Activated naive CD8-positive, alpha-beta T cell treated with anti-CD3 and anti-CD28 coated beads, Interleukin-2, amount 50 U/mL, for 24 hours (primary cell): Measurements from ENCODE around the gene PERM1.
A peak's percentile ranks its signal among the peaks of the same experiment; 100 is the strongest.

Experiments
- ATAC-seq: fragments of 150-1000 bp; cut with Tn5 transposase; one replicate; pipeline ENCODE4 v1.10.0; 2021
- DNase-seq: peaks from one replicate; pipeline ENCODE4 v3.0.0; 2021
- H3K27ac Mint-ChIP-seq: one replicate; pipeline ENCODE4 v1.8.0; 2021; ENCODE audit warnings: mild to moderate bottlenecking, mixed read lengths
- H3K27me3 Mint-ChIP-seq: one replicate; pipeline ENCODE4 v1.8.0; 2021; ENCODE audit warnings: mixed read lengths
- H3K36me3 Mint-ChIP-seq: one replicate; pipeline ENCODE4 v1.8.0; 2021; ENCODE audit warnings: low read depth, mixed read lengths
- H3K4me1 Mint-ChIP-seq: one replicate; pipeline ENCODE4 v1.8.0; 2021; ENCODE audit warnings: mixed read lengths
- H3K4me3 Mint-ChIP-seq: one replicate; pipeline ENCODE4 v1.8.0; 2021; ENCODE audit warnings: mild to moderate bottlenecking, moderate library complexity, mixed read lengths
- H3K9me3 Mint-ChIP-seq: one replicate; pipeline ENCODE4 v1.8.0; 2021; ENCODE audit warnings: mixed read lengths

PERM1 gene

GRCh38 chr1:971751-972506 is 10.0 kb downstream of the PERM1 start:
- peaks cover 2% of the 10 kb centered on the region for H3K36me3 Mint-ChIP-seq
- H3K27me3 Mint-ChIP-seq: peaks cover 26% of the 10 kb centered on the region
- DNase-seq (no peak), ATAC-seq (no peak)
- H3K27ac Mint-ChIP-seq: no peak overlapping the region
- H3K4me1 Mint-ChIP-seq: peaks cover 5% of the 10 kb centered on the region
- H3K9me3 Mint-ChIP-seq: no peaks in the 10 kb centered on the region
- H3K4me3 Mint-ChIP-seq: no peak overlapping the region

- H3K27ac Mint-ChIP-seq: no peak overlapping the region
These were observed 10.7 kb downstream of the PERM1 start for GRCh38 chr1:970973-971730.

DNA sequence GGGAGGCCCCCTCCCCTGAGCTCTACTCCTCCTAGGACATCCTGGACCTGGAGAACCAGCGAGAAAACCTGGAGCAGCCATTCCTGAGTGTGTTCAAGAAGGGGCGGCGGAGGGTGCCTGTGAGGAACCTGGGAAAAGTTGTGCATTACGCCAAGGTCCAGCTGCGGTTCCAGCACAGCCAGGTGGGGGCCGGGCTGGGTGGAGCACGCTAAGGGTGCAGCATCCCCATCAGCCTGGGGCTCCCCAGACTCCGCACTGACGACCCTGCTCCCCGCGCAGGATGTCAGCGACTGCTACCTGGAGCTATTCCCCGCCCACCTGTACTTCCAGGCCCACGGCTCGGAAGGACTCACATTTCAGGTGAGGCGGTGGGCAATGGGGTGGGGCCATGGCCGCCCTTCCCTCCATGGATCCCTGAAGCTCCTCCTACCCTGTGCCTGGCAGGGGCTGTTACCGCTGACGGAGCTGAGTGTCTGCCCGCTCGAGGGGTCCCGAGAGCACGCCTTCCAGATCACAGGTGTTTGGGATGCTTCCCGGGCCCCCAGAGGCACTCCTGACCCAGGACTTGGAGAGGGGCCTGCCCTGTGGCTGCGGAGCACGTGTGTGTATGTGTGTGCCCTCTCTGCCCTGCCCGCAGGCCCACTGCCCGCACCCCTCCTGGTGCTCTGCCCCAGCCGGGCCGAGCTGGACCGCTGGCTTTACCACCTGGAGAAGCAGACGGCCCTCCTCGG is 11.5 kb downstream of the PERM1 start:
- Mint-ChIP-seq H3K9me3 (no peaks in the 10 kb centered on the region), H3K4me3 (no peak overlapping the region), H3K4me1 (peaks cover 13% of the 10 kb centered on the region), H3K27me3 (peaks cover 21% of the 10 kb centered on the region), H3K36me3 (peaks cover 2% of the 10 kb centered on the region), H3K27ac (no peak overlapping the region)
- no peak for DNase-seq
- no peak for ATAC-seq

More at GRCh38 chr1:970973-971730, 10.7 kb downstream of the PERM1 start:
- Mint-ChIP-seq H3K4me1 (peaks cover 9% of the 10 kb centered on the region), H3K27me3 (peaks cover 26% of the 10 kb centered on the region), H3K9me3 (no peaks in the 10 kb centered on the region), H3K4me3 (no peak overlapping the region), H3K36me3 (peaks cover 2% of the 10 kb centered on the region)
- no peak for ATAC-seq
- no peak for DNase-seq

DNA sequence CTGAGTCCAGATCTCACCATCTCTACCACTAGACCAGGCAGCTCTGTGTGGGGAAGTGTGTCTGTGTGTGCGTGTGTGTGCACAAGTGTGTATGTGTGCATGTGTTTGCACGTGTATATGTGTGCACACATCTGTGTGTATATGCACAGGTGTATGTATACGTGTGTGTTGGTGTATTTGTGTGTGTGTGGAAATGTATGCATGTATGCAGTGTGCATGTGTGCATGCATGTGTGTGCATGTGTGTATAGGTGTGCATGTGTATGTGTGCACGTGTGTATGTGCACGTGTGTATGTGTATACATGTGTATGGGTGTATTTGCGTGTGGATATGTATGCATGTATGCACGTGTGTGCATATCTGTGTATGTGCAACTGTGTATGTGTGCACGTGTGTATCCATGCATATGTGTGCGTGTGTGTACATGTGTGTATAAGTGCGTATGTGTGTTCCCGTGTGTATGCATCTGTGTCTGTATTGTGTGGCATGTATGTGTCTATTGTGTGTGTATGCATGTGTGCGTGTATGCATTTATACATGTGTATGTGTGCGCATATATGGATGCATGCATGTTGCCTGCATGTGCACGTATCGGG is 12.5 kb downstream of the PERM1 start:
- H3K4me3 Mint-ChIP-seq: no peak overlapping the region
- ATAC-seq: no peak
- H3K4me1 Mint-ChIP-seq: peaks cover 14% of the 10 kb centered on the region
- no peak for DNase-seq
- H3K27me3 Mint-ChIP-seq: peaks cover 15% of the 10 kb centered on the region
- no peak overlapping the region for H3K27ac Mint-ChIP-seq
- peaks cover 2% of the 10 kb centered on the region for H3K36me3 Mint-ChIP-seq
- H3K9me3 Mint-ChIP-seq: no peaks in the 10 kb centered on the region

- peaks cover 2% of the 10 kb centered on the region for H3K36me3 Mint-ChIP-seq
- DNase-seq: no peak
- no peak overlapping the region for H3K4me3 Mint-ChIP-seq
- H3K9me3 Mint-ChIP-seq: no peaks in the 10 kb centered on the region
- H3K27me3 Mint-ChIP-seq: peaks cover 11% of the 10 kb centered on the region
- no peak for ATAC-seq
- no peak overlapping the region for H3K27ac Mint-ChIP-seq
- H3K4me1 Mint-ChIP-seq: peaks cover 14% of the 10 kb centered on the region
These were observed 14.2 kb downstream of the PERM1 start for GRCh38 chr1:967466-968343.

DNA sequence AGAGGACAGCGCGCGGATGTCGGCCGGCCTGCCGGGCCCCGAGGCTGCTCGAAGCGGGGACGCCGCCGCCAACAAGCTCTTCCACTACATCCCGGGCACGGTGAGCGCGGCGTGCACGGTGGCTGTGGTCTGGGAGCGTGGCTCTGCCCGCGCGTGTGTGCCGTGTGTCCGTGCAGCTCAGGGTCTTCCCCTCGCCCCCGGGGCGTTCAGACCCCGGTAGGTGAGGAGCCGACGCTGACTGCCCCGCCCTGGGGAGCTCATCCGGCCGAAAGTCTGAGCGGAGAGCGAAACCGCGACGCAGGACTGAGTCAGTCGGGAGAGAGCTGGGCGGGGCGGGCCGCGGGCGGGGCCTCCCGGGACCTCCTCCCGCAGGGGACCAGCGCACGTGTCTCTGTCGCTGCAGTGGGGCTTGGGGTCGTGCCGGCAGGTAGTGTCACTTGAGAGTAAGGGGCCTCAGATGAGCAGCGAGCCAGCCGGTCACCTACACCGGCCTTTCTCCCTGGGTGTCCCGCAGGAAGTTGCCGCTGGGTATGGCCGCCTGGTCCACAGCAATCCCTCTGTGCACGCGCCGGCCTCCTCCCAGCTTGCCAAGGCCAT is 15.1 kb downstream of the PERM1 start:
- Mint-ChIP-seq H3K9me3 (no peaks in the 10 kb centered on the region), H3K4me1 (peaks cover 14% of the 10 kb centered on the region), H3K4me3 (peak overlapping the region; percentile 72), H3K27me3 (peaks cover 11% of the 10 kb centered on the region), H3K36me3 (peaks cover 2% of the 10 kb centered on the region), H3K27ac (peak overlapping the region; percentile 39)
- ATAC-seq: peak; percentile 83
- peak; percentile 90 for DNase-seq

- Mint-ChIP-seq H3K4me3 (peak within 1 kb of the TSS; percentile 72), H3K36me3 (peaks cover 2% of the 10 kb centered on the region), H3K9me3 (no peaks in the 10 kb centered on the region), H3K4me1 (peaks cover 16% of the 10 kb centered on the region), H3K27ac (peak within 1 kb of the TSS; percentile 39), H3K27me3 (peaks cover 11% of the 10 kb centered on the region)
- ATAC-seq (peak; percentile 60), DNase-seq (peak; percentile 63)
These were observed 15.7 kb downstream of the PERM1 start, which contains the start of gene PLEKHN1 for GRCh38 chr1:966135-966703. Gene PLEKHN1 (plus strand): TSS chr1:966482. CDS start chr1:966532, 50 bp downstream.

- H3K36me3 Mint-ChIP-seq: peaks cover 2% of the 10 kb centered on the region
- peaks cover 16% of the 10 kb centered on the region for H3K4me1 Mint-ChIP-seq
- no peak overlapping the region for H3K27ac Mint-ChIP-seq
- ATAC-seq (no peak), DNase-seq (no peak)
- no peaks in the 10 kb centered on the region for H3K9me3 Mint-ChIP-seq
- peaks cover 11% of the 10 kb centered on the region for H3K27me3 Mint-ChIP-seq
- peak overlapping the region; percentile 32 for H3K4me3 Mint-ChIP-seq
These were observed 16.3 kb downstream of the PERM1 start for GRCh38 chr1:965526-966134.

DNA sequence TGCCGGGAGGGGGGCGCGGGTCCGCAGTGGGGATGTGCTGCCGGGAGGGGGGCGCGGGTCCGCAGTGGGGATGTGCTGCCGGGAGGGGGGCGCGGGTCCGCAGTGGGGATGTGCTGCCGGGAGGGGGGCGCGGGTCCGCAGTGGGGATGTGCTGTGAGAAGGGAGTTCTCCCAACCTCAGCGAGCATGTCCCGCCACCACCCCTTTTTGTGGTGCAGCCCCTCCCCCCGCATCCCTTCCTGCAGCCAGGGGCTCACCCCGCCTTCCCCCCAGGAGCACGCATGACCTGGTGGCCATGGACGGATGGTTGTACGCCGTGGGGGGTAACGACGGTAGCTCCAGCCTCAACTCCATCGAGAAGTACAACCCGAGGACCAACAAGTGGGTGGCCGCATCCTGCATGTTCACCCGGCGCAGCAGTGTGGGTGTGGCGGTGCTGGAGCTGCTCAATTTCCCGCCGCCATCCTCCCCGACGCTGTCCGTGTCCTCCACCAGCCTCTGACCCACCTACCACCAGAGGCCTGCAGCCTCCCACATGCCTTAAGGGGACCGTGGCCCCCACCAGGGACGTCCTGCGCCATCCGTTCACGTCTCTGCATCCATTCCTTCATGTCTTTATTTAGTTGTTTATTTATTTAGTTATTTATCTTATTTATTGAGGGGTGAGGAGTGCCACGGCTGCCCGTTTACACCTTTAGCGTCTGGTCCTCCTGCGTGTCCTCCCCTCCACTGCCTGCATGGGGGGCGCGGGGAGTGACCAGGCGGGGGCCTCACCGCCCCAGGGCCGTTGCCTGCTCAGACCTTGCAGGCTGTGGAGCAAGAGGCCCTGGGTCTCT is 17.0 kb downstream of the PERM1 start:
- no peak overlapping the region for H3K4me3 Mint-ChIP-seq
- peaks cover 16% of the 10 kb centered on the region for H3K4me1 Mint-ChIP-seq
- H3K27me3 Mint-ChIP-seq: peaks cover 11% of the 10 kb centered on the region
- DNase-seq (no peak), ATAC-seq (no peak)
- peaks cover 2% of the 10 kb centered on the region for H3K36me3 Mint-ChIP-seq
- H3K27ac Mint-ChIP-seq: no peak overlapping the region
- H3K9me3 Mint-ChIP-seq: no peaks in the 10 kb centered on the region

DNA sequence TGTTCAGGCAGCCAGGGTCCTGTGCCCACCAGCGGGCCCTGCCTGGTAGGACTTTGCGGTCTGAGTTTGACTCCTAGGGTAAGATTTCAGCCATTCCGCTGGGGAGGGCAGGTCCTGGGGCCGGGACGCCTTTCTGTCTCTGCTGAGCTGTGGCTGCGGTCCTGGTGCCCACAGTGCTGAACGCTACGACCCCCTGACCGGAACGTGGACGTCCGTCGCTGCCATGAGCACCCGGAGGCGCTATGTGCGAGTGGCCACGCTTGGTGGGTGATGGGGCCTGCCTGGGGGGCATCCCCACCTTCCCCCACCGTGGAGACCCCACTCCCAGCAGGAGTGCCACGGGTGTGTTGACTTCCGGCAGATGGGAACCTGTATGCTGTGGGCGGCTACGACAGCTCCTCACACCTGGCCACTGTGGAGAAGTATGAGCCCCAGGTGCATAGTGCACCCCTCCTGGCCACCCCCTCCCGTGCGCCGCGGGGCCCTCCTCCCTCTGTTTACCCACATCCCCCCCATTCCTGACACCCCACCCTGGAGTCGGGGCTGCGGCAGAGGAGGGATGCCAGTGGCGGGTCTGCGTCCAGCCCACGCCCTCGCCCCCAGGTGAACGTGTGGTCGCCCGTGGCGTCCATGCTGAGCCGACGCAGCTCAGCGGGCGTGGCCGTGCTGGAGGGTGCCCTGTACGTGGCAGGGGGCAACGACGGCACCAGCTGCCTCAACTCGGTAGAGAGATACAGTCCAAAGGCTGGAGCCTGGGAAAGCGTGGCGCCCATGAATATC is 18.0 kb downstream of the PERM1 start:
- DNase-seq (no peak), ATAC-seq (no peak)
- Mint-ChIP-seq H3K27ac (no peak overlapping the region), H3K36me3 (peaks cover 1% of the 10 kb centered on the region), H3K4me3 (no peak overlapping the region), H3K9me3 (no peaks in the 10 kb centered on the region), H3K27me3 (peaks cover 5% of the 10 kb centered on the region), H3K4me1 (peaks cover 18% of the 10 kb centered on the region)

DNA sequence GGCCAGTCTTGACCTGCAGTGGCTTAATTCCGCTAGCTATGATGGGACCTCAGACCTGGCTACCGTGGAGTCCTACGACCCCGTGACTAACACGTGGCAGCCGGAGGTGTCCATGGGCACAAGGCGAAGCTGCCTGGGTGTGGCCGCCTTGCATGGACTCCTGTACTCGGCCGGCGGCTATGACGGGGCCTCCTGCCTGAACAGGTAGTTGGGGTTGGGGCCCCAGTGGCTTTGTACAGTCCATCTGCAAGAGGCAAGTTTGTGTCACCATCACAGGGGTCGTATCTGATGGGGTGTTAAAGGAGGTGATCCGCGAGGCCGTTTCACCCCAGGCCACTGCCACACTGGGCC is 18.6 kb downstream of the PERM1 start:
- Mint-ChIP-seq H3K36me3 (peaks cover 5% of the 10 kb centered on the region), H3K27ac (no peak overlapping the region), H3K4me3 (no peak overlapping the region)

More for the DNA sequence above, 18.6 kb downstream of the PERM1 start:
- H3K4me1 Mint-ChIP-seq: peaks cover 22% of the 10 kb centered on the region
- no peaks in the 10 kb centered on the region for H3K9me3 Mint-ChIP-seq
- DNase-seq (no peak), ATAC-seq (no peak)
- peaks cover 1% of the 10 kb centered on the region for H3K27me3 Mint-ChIP-seq
